Measurements from ENCODE around the gene CORT. TPM values are rescaled to one million over a fixed set of nuclear protein-coding genes. Genes with fewer than 3 reads are reported as not detected.

The CORT gene
- total and polyA plus RNA-seq, 7 donors: 0.18 to 1.1 TPM; not detected in 5

DNA sequence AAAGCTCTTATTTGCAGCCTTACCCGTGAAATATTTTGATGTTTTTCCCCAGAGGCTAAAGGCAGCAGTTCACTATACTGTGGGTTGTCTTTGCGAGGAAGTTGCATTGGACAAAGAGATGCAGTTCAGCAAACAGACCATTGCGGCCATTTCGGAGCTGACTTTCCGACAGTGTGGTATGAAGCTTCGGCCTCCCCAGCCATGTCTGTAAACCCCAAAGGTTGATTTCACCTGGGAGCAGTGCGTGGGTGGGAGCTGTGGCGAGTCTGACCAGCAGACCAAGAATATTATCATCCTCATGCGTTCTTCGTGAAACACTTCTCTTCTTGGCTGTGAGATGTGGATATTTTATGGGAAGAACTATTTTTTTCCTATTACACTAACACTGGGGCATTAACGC lies 16.0 kb upstream of the CORT start:
- intact Hi-C loops (cut with DNase I): no loop called here
- Histone ChIP-seq H3K36me3 (ENCODE audit: insufficient read depth in 1 of 2, low read depth in 1 of 2) (peaks cover 0 to 12% of the 10 kb centered on the region in 2 donors), H3K9me3 (no peaks in the 10 kb centered on the region), H3K4me1 (peaks cover 10% of the 10 kb centered on the region), H3K27ac (no peak overlapping the region), H3K27me3 (ENCODE audit: insufficient read depth in 3 of 3, low read length in 2 of 3) (no peaks in the 10 kb centered on the region), H3K4me3 (no peak overlapping the region)
- 85 to 88% (median 88%) methylated on average over 11 of the region's 11 CpGs for WGBS, 3 donors
- TF ChIP-seq, protein P1, sequence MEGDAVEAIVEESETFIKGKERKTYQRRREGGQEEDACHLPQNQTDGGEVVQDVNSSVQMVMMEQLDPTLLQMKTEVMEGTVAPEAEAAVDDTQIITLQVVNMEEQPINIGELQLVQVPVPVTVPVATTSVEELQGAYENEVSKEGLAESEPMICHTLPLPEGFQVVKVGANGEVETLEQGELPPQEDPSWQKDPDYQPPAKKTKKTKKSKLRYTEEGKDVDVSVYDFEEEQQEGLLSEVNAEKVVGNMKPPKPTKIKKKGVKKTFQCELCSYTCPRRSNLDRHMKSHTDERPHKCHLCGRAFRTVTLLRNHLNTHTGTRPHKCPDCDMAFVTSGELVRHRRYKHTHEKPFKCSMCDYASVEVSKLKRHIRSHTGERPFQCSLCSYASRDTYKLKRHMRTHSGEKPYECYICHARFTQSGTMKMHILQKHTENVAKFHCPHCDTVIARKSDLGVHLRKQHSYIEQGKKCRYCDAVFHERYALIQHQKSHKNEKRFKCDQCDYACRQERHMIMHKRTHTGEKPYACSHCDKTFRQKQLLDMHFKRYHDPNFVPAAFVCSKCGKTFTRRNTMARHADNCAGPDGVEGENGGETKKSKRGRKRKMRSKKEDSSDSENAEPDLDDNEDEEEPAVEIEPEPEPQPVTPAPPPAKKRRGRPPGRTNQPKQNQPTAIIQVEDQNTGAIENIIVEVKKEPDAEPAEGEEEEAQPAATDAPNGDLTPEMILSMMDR (IDR thresholded peaks at IDR 0.05): no peak
- ATAC-seq (no peak), DNase-seq (no peak)

DNA sequence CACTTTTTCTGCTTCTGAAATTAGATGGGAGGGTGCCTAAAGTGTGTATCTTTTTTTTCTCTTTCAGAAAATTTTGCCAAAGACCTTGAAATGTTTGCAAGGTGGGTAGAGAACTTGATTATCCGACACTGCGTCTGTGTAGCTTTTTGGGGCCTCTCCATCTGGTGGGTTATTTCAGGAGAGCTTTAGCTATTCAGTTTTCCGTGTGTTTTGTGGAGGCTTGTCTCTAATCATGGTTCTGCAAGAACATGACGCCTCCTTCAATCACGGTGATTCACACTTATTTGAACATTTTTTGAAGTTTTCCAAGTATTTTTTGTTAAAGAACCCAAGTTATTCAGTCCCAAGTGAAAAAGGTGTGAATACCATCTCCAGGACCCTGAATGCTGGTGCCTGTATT lies 15.2 kb upstream of the CORT start:
- H3K4me3 ChIP-seq: no peak overlapping the region
- H3K4me1 ChIP-seq: peaks cover 10% of the 10 kb centered on the region
- 87 to 94% (median 89%) methylated on average over 5 of the region's 5 CpGs for WGBS, 3 donors
- intact Hi-C loops (cut with DNase I): no loop called here
- TF ChIP-seq, protein P1 (IDR thresholded peaks at IDR 0.05): no peak
- DNase-seq (no peak), ATAC-seq (no peak)
- H3K9me3 ChIP-seq: no peaks in the 10 kb centered on the region
- peaks cover 0 to 12% of the 10 kb centered on the region in 2 donors for H3K36me3 ChIP-seq (ENCODE audit: insufficient read depth in 1 of 2, low read depth in 1 of 2)
- H3K27ac ChIP-seq: no peak overlapping the region
- no peaks in the 10 kb centered on the region for H3K27me3 ChIP-seq (ENCODE audit: insufficient read depth in 3 of 3, low read length in 2 of 3)

DNA sequence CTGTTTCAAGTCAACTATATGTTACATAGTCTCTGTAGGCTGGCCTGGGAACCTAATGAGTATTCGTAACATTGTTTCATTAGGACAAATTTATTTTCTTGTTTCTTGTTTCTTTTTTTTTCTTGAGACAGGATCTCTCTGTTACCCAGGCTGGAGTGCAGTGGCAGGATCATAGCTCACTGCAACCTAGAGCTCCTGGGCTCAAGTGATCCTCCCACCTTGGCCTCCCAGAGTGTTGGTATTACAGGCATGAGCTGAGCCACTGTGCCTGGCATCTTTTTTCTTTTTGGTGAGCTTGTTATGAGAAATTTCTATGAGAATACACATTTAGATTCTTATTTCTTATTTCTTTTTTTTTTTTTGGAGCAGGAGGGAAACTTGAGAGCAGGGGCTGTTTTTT lies 12.8 kb upstream of the CORT start:
- Histone ChIP-seq H3K27ac (no peak overlapping the region), H3K27me3 (ENCODE audit: insufficient read depth in 3 of 3, low read length in 2 of 3) (no peaks in the 10 kb centered on the region), H3K36me3 (ENCODE audit: insufficient read depth in 1 of 2, low read depth in 1 of 2) (peaks cover 0 to 20% of the 10 kb centered on the region in 2 donors), H3K9me3 (no peaks in the 10 kb centered on the region), H3K4me3 (no peak overlapping the region), H3K4me1 (no peaks in the 10 kb centered on the region)
- TF ChIP-seq, protein P1 (IDR thresholded peaks at IDR 0.05): no peak
- no peak for ATAC-seq
- intact Hi-C loops (cut with DNase I): no loop called here
- DNase-seq: no peak
- whole genome bisulfite sequencing, 3 donors: 93 to 97% (median 96%) methylated on average over 1 of the region's 1 CpG

DNA sequence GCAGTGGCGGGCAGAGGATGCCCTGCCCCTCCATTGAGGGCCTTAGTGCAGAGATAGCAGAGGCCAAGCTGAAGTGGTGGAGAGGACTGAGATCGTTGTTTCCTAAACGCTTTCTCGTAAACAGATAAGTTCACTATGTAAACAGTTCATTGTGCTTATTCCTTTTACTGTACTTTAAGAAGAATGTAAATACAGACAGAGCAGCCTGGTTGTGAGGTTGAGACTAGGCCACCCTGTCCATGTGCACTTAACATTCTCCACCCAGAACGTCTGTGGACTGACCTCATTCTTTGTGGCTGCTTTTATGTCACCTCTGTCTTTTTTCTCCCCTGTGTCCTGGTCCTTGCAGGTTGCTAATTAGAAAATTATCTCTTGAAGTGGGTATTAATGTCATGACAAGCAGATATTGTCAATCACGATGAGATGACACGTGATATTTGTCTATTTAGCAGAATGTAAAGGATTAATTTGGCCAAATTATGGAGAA lies 11.1 kb upstream of the CORT start:
- 84 to 88% (median 87%) methylated on average over 7 of the region's 7 CpGs for WGBS, 3 donors
- no peaks in the 10 kb centered on the region for H3K9me3 ChIP-seq
- H3K27ac ChIP-seq: no peak overlapping the region
- TF ChIP-seq, protein P1 (IDR thresholded peaks at IDR 0.05): no peak
- no peak for ATAC-seq
- intact Hi-C loops (cut with DNase I): no loop called here
- H3K4me1 ChIP-seq: no peaks in the 10 kb centered on the region
- DNase-seq: no peak
- no peak overlapping the region for H3K4me3 ChIP-seq
- H3K36me3 ChIP-seq (ENCODE audit: insufficient read depth in 1 of 2, low read depth in 1 of 2): peaks cover 0 to 23% of the 10 kb centered on the region in 2 donors
- no peaks in the 10 kb centered on the region for H3K27me3 ChIP-seq (ENCODE audit: insufficient read depth in 3 of 3, low read length in 2 of 3)

DNA sequence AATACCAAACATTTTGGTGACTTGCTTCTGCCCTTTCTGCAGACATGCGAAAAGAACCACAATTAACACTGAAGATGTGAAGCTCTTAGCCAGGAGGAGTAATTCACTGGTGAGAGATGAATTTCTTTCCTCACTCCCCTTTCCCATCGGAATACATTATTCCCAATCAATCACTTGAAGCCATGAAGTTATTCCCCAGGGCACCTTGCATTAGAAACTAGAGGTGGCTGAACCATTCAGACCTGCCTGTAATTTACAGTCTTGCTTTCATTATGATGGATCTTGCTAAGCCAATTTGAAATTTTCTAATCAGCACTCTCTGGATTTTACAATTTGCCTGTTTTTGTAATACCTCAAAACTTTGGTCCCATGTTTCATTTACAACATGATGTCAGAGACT lies 9.5 kb upstream of the CORT start:
- Histone ChIP-seq H3K9me3 (no peaks in the 10 kb centered on the region), H3K27me3 (ENCODE audit: insufficient read depth in 3 of 3, low read length in 2 of 3) (no peaks in the 10 kb centered on the region), H3K4me1 (no peaks in the 10 kb centered on the region), H3K4me3 (no peak overlapping the region), H3K36me3 (ENCODE audit: insufficient read depth in 1 of 2, low read depth in 1 of 2) (peaks cover 0 to 19% of the 10 kb centered on the region in 2 donors), H3K27ac (no peak overlapping the region)
- ATAC-seq (no peak), DNase-seq (no peak)
- 92 to 97% (median 96%) methylated on average over 2 of the region's 2 CpGs for WGBS, 3 donors
- TF ChIP-seq, protein P1 (IDR thresholded peaks at IDR 0.05): no peak
- intact Hi-C loops (cut with DNase I): no loop called here

Data from psoas muscle (tissue), 8 donors.